Heart left ventricle (tissue), 13 donors: ENCODE results near the gene FBXO17.

Experiments
- CTCF ChIP-seq, 12 donors: fragments of 200-600 bp; sonication (generic) in 4 of 12; IDR thresholded peaks; one replicate each; pipeline versions ENCODE4 v1.5.0 to v1.8.0; 2018 to 2022; ENCODE audit warnings: antibody characterized with exemption in 12 of 12, mild to moderate bottlenecking in 5 of 12
- POLR2A ChIP-seq, 2 donors: fragments of 450-650 bp; IDR thresholded peaks; one replicate each; pipeline ENCODE4 v1.6.1; 2017; ENCODE audit warnings: antibody characterized with exemption in 2 of 2, mild to moderate bottlenecking in 2 of 2, moderate library complexity in 2 of 2
- donor health status: ischemic (EF 13 %, LVEDD 7.1; RV severe dilation, severe dysfunction).
- donor health status: DM: no; HTN: yes; CAD: no.
- donor health status: DM: no; HTN: no; CAD: no.
- donor health status: ischemic (EF 25% LVEDD 6.9; RV normal size, moderate dysfunction).
- donor health status: ischemic (EF 25% LVEDD 5.7; RV mildly dilated, moderate dysfunction).
- donor health status: ischemic (EF 35%, LVEDD 5.7; RV mildly dilated, moderate dysfunction).
- donor health status: nonischemic (EF 11% LVEDD 7.7; RV severe dilation, severe dysfunction).
- donor health status: DM: yes; HTN: yes; CAD: no.
- donor health status: PGD.
- donor health status: ischemic (EF 29% LVEDD 5.4; RV normal size, mild dysfunction).
- donor health status: nonischemic (EF 23%, LVEDD 6.1; RV moderate dilation, normal function).

GRCh38 chr19:38989066-38989605 is 13.6 kb upstream of the FBXO17 start:
- TF ChIP-seq CTCF (IDR thresholded peaks at IDR 0.05) (no peak), POLR2A (IDR thresholded peaks at IDR 0.05) (no peak)
